ENCODE data around the gene PFKFB3.

Gene PFKFB3

DNA sequence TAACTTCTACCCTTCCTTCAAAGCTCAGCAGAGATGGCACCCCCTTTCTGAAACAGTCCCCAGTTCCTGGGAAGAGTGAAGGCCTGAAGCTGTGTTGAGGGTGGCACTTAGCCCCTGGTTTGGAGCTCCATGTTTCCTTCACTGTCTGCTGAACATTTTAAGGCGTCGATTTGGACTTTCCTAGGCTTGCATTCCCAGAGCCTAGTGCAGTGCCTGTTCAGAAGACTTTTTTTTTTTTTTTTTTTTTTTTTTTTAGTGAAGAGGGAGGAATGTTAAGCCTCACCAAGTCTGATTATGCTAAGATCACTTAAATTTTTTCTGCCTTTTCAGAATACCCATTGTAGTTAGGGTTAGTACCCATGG, 97.0 kb downstream of the PFKFB3 start (continued):
- TF ChIP-seq, protein P1, sequence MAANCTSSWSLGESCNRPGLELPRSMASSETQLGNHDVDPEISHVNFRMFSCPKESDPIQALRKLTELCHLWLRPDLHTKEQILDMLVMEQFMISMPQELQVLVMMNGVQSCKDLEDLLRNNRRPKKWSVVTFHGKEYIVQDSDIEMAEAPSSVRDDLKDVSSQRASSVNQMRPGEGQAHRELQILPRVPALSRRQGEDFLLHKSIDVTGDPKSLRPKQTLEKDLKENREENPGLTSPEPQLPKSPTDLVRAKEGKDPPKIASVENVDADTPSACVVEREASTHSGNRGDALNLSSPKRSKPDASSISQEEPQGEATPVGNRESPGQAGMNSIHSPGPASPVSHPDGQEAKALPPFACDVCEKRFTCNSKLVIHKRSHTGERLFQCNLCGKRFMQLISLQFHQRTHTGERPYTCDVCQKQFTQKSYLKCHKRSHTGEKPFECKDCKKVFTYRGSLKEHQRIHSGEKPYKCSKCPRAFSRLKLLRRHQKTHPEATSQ (tag by site-specific recombination; IDR thresholded peaks at IDR 0.05) = no peak
- TF ChIP-seq ZNF610 (tag by site-specific recombination; IDR thresholded peaks at IDR 0.05; ENCODE audit: borderline replicate concordance) (no peak), OVOL3 (tag by site-specific recombination; IDR thresholded peaks at IDR 0.05) (no peak), ZNF48 (tag by site-specific recombination; IDR thresholded peaks at IDR 0.05) (no peak), FEZF1 (tag by site-specific recombination; IDR thresholded peaks at IDR 0.05) (no peak), ZNF514 (tag by site-specific recombination; IDR thresholded peaks at IDR 0.05) (no peak), EGR2 (tag by site-specific recombination; IDR thresholded peaks at IDR 0.05; ENCODE audit: low read depth) (no peak), MZF1 (tag by site-specific recombination; IDR thresholded peaks at IDR 0.05; ENCODE audit: borderline replicate concordance) (no peak)
- TF ChIP-seq, protein P2, sequence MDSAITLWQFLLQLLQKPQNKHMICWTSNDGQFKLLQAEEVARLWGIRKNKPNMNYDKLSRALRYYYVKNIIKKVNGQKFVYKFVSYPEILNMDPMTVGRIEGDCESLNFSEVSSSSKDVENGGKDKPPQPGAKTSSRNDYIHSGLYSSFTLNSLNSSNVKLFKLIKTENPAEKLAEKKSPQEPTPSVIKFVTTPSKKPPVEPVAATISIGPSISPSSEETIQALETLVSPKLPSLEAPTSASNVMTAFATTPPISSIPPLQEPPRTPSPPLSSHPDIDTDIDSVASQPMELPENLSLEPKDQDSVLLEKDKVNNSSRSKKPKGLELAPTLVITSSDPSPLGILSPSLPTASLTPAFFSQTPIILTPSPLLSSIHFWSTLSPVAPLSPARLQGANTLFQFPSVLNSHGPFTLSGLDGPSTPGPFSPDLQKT (IDR thresholded peaks at IDR 0.05; ENCODE audit: borderline replicate concordance, low read depth, low read length) = no peak

DNA sequence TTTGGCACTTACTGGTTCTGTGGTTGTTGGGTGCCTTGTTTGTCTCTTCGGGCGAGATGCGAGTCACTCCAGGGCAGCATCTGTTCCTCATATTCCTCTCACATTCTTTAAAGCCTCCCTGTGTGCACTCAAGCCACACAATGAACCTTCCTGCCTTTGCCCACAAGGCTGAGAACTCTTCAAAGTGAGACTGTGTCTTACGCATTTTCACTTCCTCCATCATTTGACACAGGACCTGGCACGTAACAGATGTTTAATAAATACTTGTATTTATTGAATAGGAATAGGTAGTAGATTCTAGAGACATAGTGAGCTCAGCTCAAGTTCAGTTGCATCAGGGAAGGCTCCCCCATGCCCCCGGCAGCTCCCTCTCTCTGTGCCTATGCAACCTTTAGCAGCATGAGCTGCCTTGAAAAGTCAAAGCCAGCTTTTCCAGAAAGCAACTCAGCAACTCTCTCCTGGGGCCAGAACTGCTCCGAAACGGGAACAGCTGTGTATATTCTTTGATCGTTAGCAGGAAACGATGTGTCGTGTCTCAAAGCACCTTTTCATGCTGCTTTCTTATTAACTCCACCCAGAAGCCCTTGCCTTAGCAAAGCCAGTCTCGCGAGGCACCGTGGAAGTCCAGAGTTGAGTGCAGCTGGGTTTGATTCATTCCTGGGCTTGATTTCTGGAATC, 97.5 kb downstream of the PFKFB3 start:
- CTCF ChIA-PET = interaction anchor here (0.7 to 1.1 kb wide), 3 partner anchors 9 to 71 kb away, joined by 3 to 4 read pairs (median 4); no protein-coding TSS in a partner anchor
- H3K4me3 ChIP-seq (ENCODE audit: low read depth, low read length) = no peak overlapping the region
- no peaks in the 10 kb centered on the region for H3K36me3 ChIP-seq (ENCODE audit: control insufficient read depth in 2 of 2, insufficient read depth in 1 of 2, low read length in 2 of 2)
- TF ChIP-seq SCRT1 (tag by site-specific recombination; IDR thresholded peaks at IDR 0.05; ENCODE audit: borderline replicate concordance) (no peak), ZNF660 (tag by site-specific recombination; IDR thresholded peaks at IDR 0.05) (no peak), ZNF311 (tag by site-specific recombination; IDR thresholded peaks at IDR 0.05; ENCODE audit: borderline replicate concordance) (no peak), ZNF792 (tag by site-specific recombination; IDR thresholded peaks at IDR 0.05) (no peak), ZNF274 (IDR thresholded peaks at IDR 0.05; ENCODE audit: low read length) (no peak), ZNF274 (tag by site-specific recombination; IDR thresholded peaks at IDR 0.05; ENCODE audit: borderline replicate concordance) (no peak), FEZF1 (tag by site-specific recombination; IDR thresholded peaks at IDR 0.05) (no peak), ZNF785 (tag by site-specific recombination; IDR thresholded peaks at IDR 0.05) (no peak), ZFP3 (tag by site-specific recombination; IDR thresholded peaks at IDR 0.05; ENCODE audit: low read depth) (no peak), ZNF530 (tag by site-specific recombination; IDR thresholded peaks at IDR 0.05; ENCODE audit: low read depth) (no peak), ZIC2 (tag by site-specific recombination; IDR thresholded peaks at IDR 0.05) (no peak)
- TF ChIP-seq, protein P3, sequence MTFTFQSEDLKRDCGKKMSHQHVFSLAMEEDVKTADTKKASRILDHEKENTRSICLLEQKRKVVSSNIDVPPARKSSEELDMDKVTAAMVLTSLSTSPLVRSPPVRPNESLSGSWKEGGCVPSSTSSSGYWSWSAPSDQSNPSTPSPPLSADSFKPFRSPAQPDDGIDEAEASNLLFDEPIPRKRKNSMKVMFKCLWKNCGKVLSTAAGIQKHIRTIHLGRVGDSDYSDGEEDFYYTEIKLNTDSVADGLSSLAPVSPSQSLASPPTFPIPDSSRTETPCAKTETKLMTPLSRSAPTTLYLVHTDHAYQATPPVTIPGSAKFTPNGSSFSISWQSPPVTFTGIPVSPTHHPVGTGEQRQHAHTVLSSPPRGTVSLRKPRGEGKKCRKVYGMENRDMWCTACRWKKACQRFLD (tag by site-specific recombination; IDR thresholded peaks at IDR 0.05) = no peak
- TF ChIP-seq, protein P4, sequence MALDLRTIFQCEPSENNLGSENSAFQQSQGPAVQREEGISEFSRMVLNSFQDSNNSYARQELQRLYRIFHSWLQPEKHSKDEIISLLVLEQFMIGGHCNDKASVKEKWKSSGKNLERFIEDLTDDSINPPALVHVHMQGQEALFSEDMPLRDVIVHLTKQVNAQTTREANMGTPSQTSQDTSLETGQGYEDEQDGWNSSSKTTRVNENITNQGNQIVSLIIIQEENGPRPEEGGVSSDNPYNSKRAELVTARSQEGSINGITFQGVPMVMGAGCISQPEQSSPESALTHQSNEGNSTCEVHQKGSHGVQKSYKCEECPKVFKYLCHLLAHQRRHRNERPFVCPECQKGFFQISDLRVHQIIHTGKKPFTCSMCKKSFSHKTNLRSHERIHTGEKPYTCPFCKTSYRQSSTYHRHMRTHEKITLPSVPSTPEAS (tag by site-specific recombination; IDR thresholded peaks at IDR 0.05) = no peak
- TF ChIP-seq, protein P2 (IDR thresholded peaks at IDR 0.05; ENCODE audit: borderline replicate concordance, low read depth, low read length) = no peak
- POLR2A ChIA-PET = no interaction called here
- no peak overlapping the region for H3K27ac ChIP-seq (ENCODE audit: extremely low read depth, low read depth, low read length)
- no peaks in the 10 kb centered on the region for H3K4me1 ChIP-seq (ENCODE audit: control insufficient read depth, insufficient read depth, low read length)
- no peaks in the 10 kb centered on the region for H3K9me3 ChIP-seq (ENCODE audit: control insufficient read depth, insufficient read depth, low read depth, low read length)
